ENCODE measurements around the gene TEX10. TPM values are rescaled to one million over a fixed set of nuclear protein-coding genes. Genes with fewer than 3 reads are reported as not detected.

Gene TEX10
- total and polyA plus RNA-seq, 2 donors (not counting 3 experiments of a cell fraction or from before 2014, with no cell fraction given): 13.6 to 21.2 TPM

DNA sequence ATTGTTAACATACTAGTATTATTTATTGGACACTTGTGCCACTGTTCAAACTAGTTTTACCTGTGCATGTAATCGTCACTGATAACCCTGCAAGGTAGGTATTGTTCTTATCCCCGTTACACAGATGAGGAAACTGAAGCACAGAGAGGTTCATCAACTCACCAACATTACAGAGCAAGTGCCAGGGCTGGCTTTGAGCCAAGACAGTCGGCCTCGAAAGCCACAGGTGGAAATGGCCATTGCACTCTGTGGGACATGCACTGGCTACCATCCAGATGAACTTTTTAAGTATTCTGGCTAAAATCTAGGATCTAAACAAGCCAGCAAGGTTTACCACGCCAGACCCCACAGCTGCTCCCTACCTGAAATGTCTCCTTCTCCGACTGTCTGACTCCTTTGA, 57.9 kb downstream of the TEX10 start:
- no peak overlapping the region for H3K4me3 ChIP-seq (replicated peaks in 1 of 3; ENCODE audit: insufficient read depth in 1 of 3, low read depth in 1 of 3, low read length in 3 of 3)
- no peaks in the 10 kb centered on the region for H4K20me1 ChIP-seq (replicated peaks; ENCODE audit: control insufficient read depth, extremely low read depth, insufficient read depth, low read length)
- no peak overlapping the region for H2AFZ ChIP-seq (ENCODE audit: low read depth, low read length)
- H3K4me1 ChIP-seq (ENCODE audit: control insufficient read depth, extremely low read depth, insufficient read depth, low read length): no peaks in the 10 kb centered on the region
- H3K4me2 ChIP-seq (ENCODE audit: insufficient read depth, low read length): no peak overlapping the region
- FAIRE-seq (no peak), DNase-seq (ENCODE audit: low read depth, low spot score) (peak; percentile 6)
- peaks cover 4 to 15% of the 10 kb centered on the region in 2 experiments for H3K36me3 ChIP-seq (ENCODE audit: control insufficient read depth in 2 of 2, extremely low read depth in 1 of 2, insufficient read depth in 2 of 2, low read length in 2 of 2)
- no peaks in the 10 kb centered on the region for H3K9me1 ChIP-seq (replicated peaks; ENCODE audit: control insufficient read depth, extremely low read depth, insufficient read depth, low read length)
- H3K27ac ChIP-seq (ENCODE audit: insufficient read depth, low read depth, low read length): no peak overlapping the region
- ChIA-PET POLR2A (no interaction called here), CTCF (interaction anchor here (1.0 kb wide), 1 partner anchor 30 kb away, joined by 3 read pairs; no protein-coding TSS in a partner anchor)
- no peak overlapping the region for H3K9ac ChIP-seq (replicated peaks; ENCODE audit: extremely low read depth, insufficient read depth, low read length)
- dilution Hi-C loops (cut with MboI; ENCODE audit: extremely low pct_ligation_motif_present, low sequenced_read_pairs) (no loop called here), intact Hi-C loops (cut with micrococcal nuclease) (no loop called here)
- no peaks in the 10 kb centered on the region for H3K79me2 ChIP-seq (ENCODE audit: control insufficient read depth, insufficient read depth, low read length)
- BruUV-seq (replicated peaks): no TSS peak
- no peaks in the 10 kb centered on the region for H3K9me3 ChIP-seq (replicated peaks; ENCODE audit: control insufficient read depth, insufficient read depth, low read length)
- TF ChIP-seq GATA2 (IDR thresholded peaks at IDR 0.05; ENCODE audit: insufficient read depth, insufficient read length, low read depth, low read length) (no peak), JUN (IDR thresholded peaks at IDR 0.05; ENCODE audit: borderline replicate concordance, insufficient read depth, insufficient read length, low read depth) (no peak), MYC (IDR thresholded peaks at IDR 0.05; ENCODE audit: low read depth, low read length) (no peak), POLR2AphosphoS5 (IDR thresholded peaks at IDR 0.05; ENCODE audit: insufficient read depth, low read depth, low read length) (no peak), EZH2 (IDR thresholded peaks at IDR 0.05; ENCODE audit: borderline replicate concordance, low read depth, low read length, severe bottlenecking) (no peak), FOS (IDR thresholded peaks at IDR 0.05; ENCODE audit: borderline replicate concordance, insufficient read depth, low read length) (no peak), POLR2A (IDR thresholded peaks at IDR 0.05; ENCODE audit: low read depth, low read length) (no peak)
- TF ChIP-seq, protein P1, sequence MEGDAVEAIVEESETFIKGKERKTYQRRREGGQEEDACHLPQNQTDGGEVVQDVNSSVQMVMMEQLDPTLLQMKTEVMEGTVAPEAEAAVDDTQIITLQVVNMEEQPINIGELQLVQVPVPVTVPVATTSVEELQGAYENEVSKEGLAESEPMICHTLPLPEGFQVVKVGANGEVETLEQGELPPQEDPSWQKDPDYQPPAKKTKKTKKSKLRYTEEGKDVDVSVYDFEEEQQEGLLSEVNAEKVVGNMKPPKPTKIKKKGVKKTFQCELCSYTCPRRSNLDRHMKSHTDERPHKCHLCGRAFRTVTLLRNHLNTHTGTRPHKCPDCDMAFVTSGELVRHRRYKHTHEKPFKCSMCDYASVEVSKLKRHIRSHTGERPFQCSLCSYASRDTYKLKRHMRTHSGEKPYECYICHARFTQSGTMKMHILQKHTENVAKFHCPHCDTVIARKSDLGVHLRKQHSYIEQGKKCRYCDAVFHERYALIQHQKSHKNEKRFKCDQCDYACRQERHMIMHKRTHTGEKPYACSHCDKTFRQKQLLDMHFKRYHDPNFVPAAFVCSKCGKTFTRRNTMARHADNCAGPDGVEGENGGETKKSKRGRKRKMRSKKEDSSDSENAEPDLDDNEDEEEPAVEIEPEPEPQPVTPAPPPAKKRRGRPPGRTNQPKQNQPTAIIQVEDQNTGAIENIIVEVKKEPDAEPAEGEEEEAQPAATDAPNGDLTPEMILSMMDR (IDR thresholded peaks at IDR 0.05; ENCODE audit: extremely low read depth in 1 of 2, insufficient read depth in 1 of 2, low read depth in 1 of 2, low read length in 2 of 2): no peak
- TF ChIP-seq, protein P2, sequence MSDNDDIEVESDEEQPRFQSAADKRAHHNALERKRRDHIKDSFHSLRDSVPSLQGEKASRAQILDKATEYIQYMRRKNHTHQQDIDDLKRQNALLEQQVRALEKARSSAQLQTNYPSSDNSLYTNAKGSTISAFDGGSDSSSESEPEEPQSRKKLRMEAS (IDR thresholded peaks at IDR 0.05; ENCODE audit: insufficient read depth, insufficient read length): no peak
- no peaks in the 10 kb centered on the region for H3K27me3 ChIP-seq (ENCODE audit: control insufficient read depth in 2 of 2, insufficient read depth in 2 of 2, low read length in 2 of 2)
